ENCODE measurements around the gene BTBD9. TPM values are rescaled to one million over a fixed set of nuclear protein-coding genes. Genes with fewer than 3 reads are reported as not detected.

BTBD9 gene
- total and polyA plus RNA-seq, 4 donors: 8.7 to 73.9 (median 28.3) TPM

DNA sequence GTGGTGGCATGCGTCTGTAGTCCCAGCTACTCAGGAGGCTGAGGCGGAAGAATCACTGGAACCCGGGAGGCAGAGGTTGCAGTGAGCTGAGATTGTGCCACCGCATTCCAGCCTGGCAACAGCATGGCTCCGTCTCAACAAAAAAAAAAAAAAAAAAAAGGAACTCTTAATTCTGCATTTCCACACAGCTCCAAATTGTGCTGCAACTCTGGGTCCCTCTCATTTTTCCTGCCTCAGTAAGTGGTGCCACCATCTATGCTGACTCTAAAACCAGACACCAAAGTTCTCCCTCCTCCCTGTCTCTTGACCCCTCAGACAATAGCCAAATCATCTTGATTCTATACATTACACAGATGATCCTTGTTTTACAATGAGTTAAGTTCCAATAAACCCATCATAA is 133.9 kb downstream of the BTBD9 start:
- Histone ChIP-seq H3K27me3 (ENCODE audit: control insufficient read depth in 3 of 3, insufficient read depth in 3 of 3, low read length in 2 of 3) (no peaks in the 10 kb centered on the region), H3K4me1 (ENCODE audit: control insufficient read depth in 5 of 5, insufficient read depth in 5 of 5, low read length in 5 of 5) (peaks cover 0 to 30% (median 9%) of the 10 kb centered on the region in 5 donors), H3K9me3 (ENCODE audit: control insufficient read depth in 4 of 4, insufficient read depth in 3 of 4, low read length in 3 of 4) (no peaks in the 10 kb centered on the region), H3K4me3 (no peak overlapping the region), H3K36me3 (ENCODE audit: control insufficient read depth in 4 of 4, insufficient read depth in 4 of 4, low read length in 4 of 4) (no peaks in the 10 kb centered on the region), H3K27ac (ENCODE audit: low read depth in 1 of 2, low read length in 1 of 2) (no peak overlapping the region), H3K9ac (ENCODE audit: insufficient read depth in 1 of 2, low read length in 2 of 2) (no peak overlapping the region)
- TF ChIP-seq, protein P1, sequence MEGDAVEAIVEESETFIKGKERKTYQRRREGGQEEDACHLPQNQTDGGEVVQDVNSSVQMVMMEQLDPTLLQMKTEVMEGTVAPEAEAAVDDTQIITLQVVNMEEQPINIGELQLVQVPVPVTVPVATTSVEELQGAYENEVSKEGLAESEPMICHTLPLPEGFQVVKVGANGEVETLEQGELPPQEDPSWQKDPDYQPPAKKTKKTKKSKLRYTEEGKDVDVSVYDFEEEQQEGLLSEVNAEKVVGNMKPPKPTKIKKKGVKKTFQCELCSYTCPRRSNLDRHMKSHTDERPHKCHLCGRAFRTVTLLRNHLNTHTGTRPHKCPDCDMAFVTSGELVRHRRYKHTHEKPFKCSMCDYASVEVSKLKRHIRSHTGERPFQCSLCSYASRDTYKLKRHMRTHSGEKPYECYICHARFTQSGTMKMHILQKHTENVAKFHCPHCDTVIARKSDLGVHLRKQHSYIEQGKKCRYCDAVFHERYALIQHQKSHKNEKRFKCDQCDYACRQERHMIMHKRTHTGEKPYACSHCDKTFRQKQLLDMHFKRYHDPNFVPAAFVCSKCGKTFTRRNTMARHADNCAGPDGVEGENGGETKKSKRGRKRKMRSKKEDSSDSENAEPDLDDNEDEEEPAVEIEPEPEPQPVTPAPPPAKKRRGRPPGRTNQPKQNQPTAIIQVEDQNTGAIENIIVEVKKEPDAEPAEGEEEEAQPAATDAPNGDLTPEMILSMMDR (IDR thresholded peaks at IDR 0.05; ENCODE audit: control extremely low read depth, extremely low read depth): no peak
- no peak for ATAC-seq (ENCODE audit: insufficient read depth, low FRiP score)
- WGBS, 2 donors: 86 to 91% methylated on average over 4 to 5 of the region's 5 CpGs
- DNase-seq: no peak

DNA sequence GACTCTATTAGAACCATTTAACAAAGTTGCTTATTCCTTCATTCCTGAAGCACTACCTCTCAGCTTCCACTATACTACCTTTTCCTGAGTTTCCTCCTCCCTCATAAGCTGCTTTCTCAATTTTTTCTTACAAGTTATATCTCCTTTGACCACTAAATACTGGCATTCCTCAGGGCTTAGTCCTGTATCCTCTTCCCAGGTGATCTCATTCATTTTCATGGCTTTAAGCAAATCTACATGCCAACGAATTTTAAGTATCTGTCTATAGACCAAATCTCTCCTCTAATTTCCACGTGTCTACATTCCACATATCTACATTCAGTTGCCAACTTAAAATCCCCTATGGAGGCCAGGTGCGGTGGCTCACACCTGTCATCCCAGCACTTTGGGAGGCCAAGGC is 134.7 kb downstream of the BTBD9 start:
- 95 to 96% methylated on average over 3 of the region's 3 CpGs for WGBS, 2 donors
- Histone ChIP-seq H3K4me1 (ENCODE audit: control insufficient read depth in 5 of 5, insufficient read depth in 5 of 5, low read length in 5 of 5) (peaks cover 0 to 30% (median 9%) of the 10 kb centered on the region in 5 donors), H3K9me3 (ENCODE audit: control insufficient read depth in 4 of 4, insufficient read depth in 3 of 4, low read length in 3 of 4) (no peaks in the 10 kb centered on the region), H3K36me3 (ENCODE audit: control insufficient read depth in 4 of 4, insufficient read depth in 4 of 4, low read length in 4 of 4) (no peaks in the 10 kb centered on the region), H3K27ac (ENCODE audit: low read depth in 1 of 2, low read length in 1 of 2) (no peak overlapping the region), H3K4me3 (no peak overlapping the region), H3K9ac (ENCODE audit: insufficient read depth in 1 of 2, low read length in 2 of 2) (no peak overlapping the region), H3K27me3 (ENCODE audit: control insufficient read depth in 3 of 3, insufficient read depth in 3 of 3, low read length in 2 of 3) (no peaks in the 10 kb centered on the region)
- TF ChIP-seq, protein P1 (IDR thresholded peaks at IDR 0.05; ENCODE audit: control extremely low read depth, extremely low read depth): no peak
- DNase-seq: no peak
- ATAC-seq (ENCODE audit: insufficient read depth, low FRiP score): no peak

DNA sequence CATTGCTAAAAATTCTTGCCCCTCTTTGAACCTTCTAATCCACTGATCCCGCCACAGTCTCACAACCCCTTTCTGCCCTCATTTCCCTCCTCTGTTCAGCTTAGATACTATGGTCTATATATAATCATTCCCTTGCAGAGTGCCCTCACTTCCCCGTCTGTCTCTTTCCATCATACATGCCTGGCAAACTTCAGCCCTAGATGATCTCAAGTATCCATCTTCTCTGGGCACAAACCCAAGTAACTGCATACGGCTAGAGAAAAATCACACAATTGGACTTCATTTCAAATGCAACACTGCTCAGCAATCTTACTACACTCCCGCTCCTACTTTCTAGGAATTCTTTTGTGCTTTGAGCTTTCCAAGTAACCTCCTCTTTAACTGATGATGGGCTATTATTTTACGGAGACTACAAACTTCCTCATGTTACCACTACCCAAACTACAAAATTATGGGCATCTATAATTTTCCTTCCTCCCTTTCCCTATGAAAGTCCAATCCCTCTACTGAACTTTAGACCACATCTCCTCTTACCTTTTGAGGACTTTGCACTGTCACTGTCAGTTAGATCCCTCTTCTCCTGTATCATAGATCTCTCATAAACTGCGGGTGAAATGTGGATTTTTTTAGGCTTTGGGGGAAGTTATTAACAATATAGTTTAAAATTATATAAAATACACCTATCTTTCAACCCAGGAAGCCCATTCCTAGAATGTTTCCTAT is 135.6 kb downstream of the BTBD9 start:
- WGBS, 2 donors: 85 to 86% methylated on average over 6 of the region's 6 CpGs
- no peak overlapping the region for H3K4me3 ChIP-seq
- ATAC-seq (ENCODE audit: insufficient read depth, low FRiP score): no peak
- TF ChIP-seq, protein P1 (IDR thresholded peaks at IDR 0.05; ENCODE audit: control extremely low read depth, extremely low read depth): no peak
- no peaks in the 10 kb centered on the region for H3K36me3 ChIP-seq (ENCODE audit: control insufficient read depth in 4 of 4, insufficient read depth in 4 of 4, low read length in 4 of 4)
- H3K27me3 ChIP-seq (ENCODE audit: control insufficient read depth in 3 of 3, insufficient read depth in 3 of 3, low read length in 2 of 3): no peaks in the 10 kb centered on the region
- no peak overlapping the region for H3K9ac ChIP-seq (ENCODE audit: insufficient read depth in 1 of 2, low read length in 2 of 2)
- H3K4me1 ChIP-seq (ENCODE audit: control insufficient read depth in 5 of 5, insufficient read depth in 5 of 5, low read length in 5 of 5): peaks cover 0 to 24% (median 9%) of the 10 kb centered on the region in 5 donors
- H3K9me3 ChIP-seq (ENCODE audit: control insufficient read depth in 4 of 4, insufficient read depth in 3 of 4, low read length in 3 of 4): no peaks in the 10 kb centered on the region
- no peak overlapping the region for H3K27ac ChIP-seq (ENCODE audit: low read depth in 1 of 2, low read length in 1 of 2)
- DNase-seq: peak in 1 of 3 donors; percentile 49
